ENCODE data around the gene HNRNPDL. TPM values are rescaled to one million over a fixed set of nuclear protein-coding genes. Genes with fewer than 3 reads are reported as not detected.

The HNRNPDL gene
- total RNA-seq, 2 donors from 2014 or later, result 78.1 to 156 TPM

Other genes with a start within 250 kb of the HNRNPDL start
- 100 to 1,000 TPM; 106 to 147 TPM for gene HNRNPD, start 56.5 kb downstream of the HNRNPDL start, total RNA-seq
- gene ENOPH1, start 128 bp upstream of the HNRNPDL start, total RNA-seq, result 10 to 100 TPM; 14.4 to 19.3 TPM
- gene TMEM150C, start 131.5 kb upstream of the HNRNPDL start, total RNA-seq, result 10 to 100 TPM; 12.1 to 12.8 TPM

All from left cardiac atrium (tissue), 2 donors.